ENCODE results near the gene PGRMC2. TPM values are rescaled to one million over a fixed set of nuclear protein-coding genes. Genes with fewer than 3 reads are reported as not detected.

PGRMC2 gene
- total and polyA plus RNA-seq, 2 experiments from 2014 or later = 65.6 to 84.7 TPM

GRCh38 chr4:128320656-128321055, 33.0 kb upstream of the PGRMC2 start:
- Histone ChIP-seq H3K36me3 (replicated peaks; ENCODE audit: insufficient read depth, low read depth) (no peaks in the 10 kb centered on the region), H2AFZ (no peak overlapping the region), H3K27ac (no peak overlapping the region), H3K4me2 (no peak overlapping the region), H3K9me2 (replicated peaks; ENCODE audit: insufficient read depth) (no peaks in the 10 kb centered on the region), H3K9me3 (ENCODE audit: low read depth) (no peaks in the 10 kb centered on the region), H3K4me3 (no peak overlapping the region), H3K4me1 (ENCODE audit: insufficient read depth) (peaks cover 13% of the 10 kb centered on the region), H4K20me1 (ENCODE audit: insufficient read depth, poor library complexity, severe bottlenecking) (no peaks in the 10 kb centered on the region), H3K27me3 (no peaks in the 10 kb centered on the region), H3K79me2 (no peaks in the 10 kb centered on the region)
- no peak for DNase-seq (ENCODE audit: low spot score)
- 96% methylated on average over 1 of the region's 1 CpG for WGBS (ENCODE audit: low lambda C conversion rate, missing lambda C conversion rate)
- TF ChIP-seq EZH2 (IDR thresholded peaks at IDR 0.05; ENCODE audit: borderline replicate concordance) (no peak), EZH2phosphoT487 (IDR thresholded peaks at IDR 0.05; ENCODE audit: low read depth, severe bottlenecking, unreplicated experiment) (no peak)
- TF ChIP-seq, protein P1, sequence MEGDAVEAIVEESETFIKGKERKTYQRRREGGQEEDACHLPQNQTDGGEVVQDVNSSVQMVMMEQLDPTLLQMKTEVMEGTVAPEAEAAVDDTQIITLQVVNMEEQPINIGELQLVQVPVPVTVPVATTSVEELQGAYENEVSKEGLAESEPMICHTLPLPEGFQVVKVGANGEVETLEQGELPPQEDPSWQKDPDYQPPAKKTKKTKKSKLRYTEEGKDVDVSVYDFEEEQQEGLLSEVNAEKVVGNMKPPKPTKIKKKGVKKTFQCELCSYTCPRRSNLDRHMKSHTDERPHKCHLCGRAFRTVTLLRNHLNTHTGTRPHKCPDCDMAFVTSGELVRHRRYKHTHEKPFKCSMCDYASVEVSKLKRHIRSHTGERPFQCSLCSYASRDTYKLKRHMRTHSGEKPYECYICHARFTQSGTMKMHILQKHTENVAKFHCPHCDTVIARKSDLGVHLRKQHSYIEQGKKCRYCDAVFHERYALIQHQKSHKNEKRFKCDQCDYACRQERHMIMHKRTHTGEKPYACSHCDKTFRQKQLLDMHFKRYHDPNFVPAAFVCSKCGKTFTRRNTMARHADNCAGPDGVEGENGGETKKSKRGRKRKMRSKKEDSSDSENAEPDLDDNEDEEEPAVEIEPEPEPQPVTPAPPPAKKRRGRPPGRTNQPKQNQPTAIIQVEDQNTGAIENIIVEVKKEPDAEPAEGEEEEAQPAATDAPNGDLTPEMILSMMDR (IDR thresholded peaks at IDR 0.05; ENCODE audit: poor library complexity) = no peak

GRCh38 chr4:128315756-128316520, 28.3 kb upstream of the PGRMC2 start:
- Histone ChIP-seq H3K36me3 (replicated peaks; ENCODE audit: insufficient read depth, low read depth) (no peaks in the 10 kb centered on the region), H3K27ac (no peak overlapping the region), H3K4me2 (no peak overlapping the region), H3K9me2 (replicated peaks; ENCODE audit: insufficient read depth) (no peaks in the 10 kb centered on the region), H3K4me1 (ENCODE audit: insufficient read depth) (no peaks in the 10 kb centered on the region), H3K4me3 (no peak overlapping the region), H2AFZ (no peak overlapping the region), H3K27me3 (no peaks in the 10 kb centered on the region), H3K9me3 (ENCODE audit: low read depth) (no peaks in the 10 kb centered on the region), H4K20me1 (ENCODE audit: insufficient read depth, poor library complexity, severe bottlenecking) (no peaks in the 10 kb centered on the region), H3K79me2 (no peaks in the 10 kb centered on the region)
- no peak for DNase-seq (ENCODE audit: low spot score)
- WGBS (ENCODE audit: low lambda C conversion rate, missing lambda C conversion rate) = 92% methylated on average over 2 of the region's 2 CpGs
- TF ChIP-seq, protein P1 (IDR thresholded peaks at IDR 0.05; ENCODE audit: poor library complexity) = no peak
- TF ChIP-seq EZH2 (IDR thresholded peaks at IDR 0.05; ENCODE audit: borderline replicate concordance) (no peak), EZH2phosphoT487 (IDR thresholded peaks at IDR 0.05; ENCODE audit: low read depth, severe bottlenecking, unreplicated experiment) (no peak)

- H2AFZ ChIP-seq = no peak overlapping the region
- no peak overlapping the region for H3K4me2 ChIP-seq
- H3K9me3 ChIP-seq (ENCODE audit: low read depth) = no peaks in the 10 kb centered on the region
- H3K36me3 ChIP-seq (replicated peaks; ENCODE audit: insufficient read depth, low read depth) = no peaks in the 10 kb centered on the region
- H3K4me3 ChIP-seq = no peak overlapping the region
- no peak for TF ChIP-seq EZH2phosphoT487 (IDR thresholded peaks at IDR 0.05; ENCODE audit: low read depth, severe bottlenecking, unreplicated experiment)
- no peak for TF ChIP-seq EZH2 (IDR thresholded peaks at IDR 0.05; ENCODE audit: borderline replicate concordance)
- TF ChIP-seq, protein P1 (IDR thresholded peaks at IDR 0.05; ENCODE audit: poor library complexity) = no peak
- no peak for DNase-seq (ENCODE audit: low spot score)
- no peak overlapping the region for H3K27ac ChIP-seq
- H3K9me2 ChIP-seq (replicated peaks; ENCODE audit: insufficient read depth) = no peaks in the 10 kb centered on the region
- H3K27me3 ChIP-seq = no peaks in the 10 kb centered on the region
- H3K4me1 ChIP-seq (ENCODE audit: insufficient read depth) = peaks cover 12% of the 10 kb centered on the region
- no peaks in the 10 kb centered on the region for H4K20me1 ChIP-seq (ENCODE audit: insufficient read depth, poor library complexity, severe bottlenecking)
- WGBS (ENCODE audit: low lambda C conversion rate, missing lambda C conversion rate) = 67% methylated on average over 2 of the region's 2 CpGs
- H3K79me2 ChIP-seq = no peaks in the 10 kb centered on the region
Observed at GRCh38 chr4:128311659-128312403, 24.2 kb upstream of the PGRMC2 start.
